WTC11 (cell line): ENCODE results near the gene CACNA1B. TPM values are rescaled to one million over a fixed set of nuclear protein-coding genes. Genes with fewer than 3 reads are reported as not detected.
A peak's percentile ranks its signal among the peaks of the same experiment; 100 is the strongest.

Experiments used
- ATAC-seq: fragments of 200-7000 bp; cut with Tn5 transposase; 2 replicates; pipeline ENCODE4 v1.10.0; 2021; ENCODE audit warnings: mild to moderate bottlenecking, moderate library complexity
- CTCF ChIA-PET: fragments of 300-600 bp; sonication (Branson Sonifier 250); formaldehyde crosslinking; loops from one replicate; lab custom pipeline; 2021; ENCODE audit warnings: antibody characterized with exemption; lab: Charles Lee
- POLR2A ChIA-PET: fragments of 350-600 bp; sonication (Branson Sonifier 250); formaldehyde crosslinking; loops from one replicate; lab custom pipeline; 2021; ENCODE audit warnings: antibody characterized with exemption; lab: Charles Lee
- DNase-seq: peaks from one replicate; pipeline ENCODE4 v3.0.0; 2021; ENCODE audit warnings: low spot score
- H3K27ac Mint-ChIP-seq: 2 replicates; pipeline ENCODE4 v1.8.0; 2021; ENCODE audit warnings: mixed read lengths
- H3K27me3 Mint-ChIP-seq: 2 replicates; pipeline ENCODE4 v1.8.0; 2021; ENCODE audit warnings: low read depth, mild to moderate bottlenecking, moderate library complexity, mixed read lengths
- H3K36me3 Mint-ChIP-seq: 2 replicates; pipeline ENCODE4 v1.8.0; 2021; ENCODE audit warnings: mixed read lengths
- H3K4me1 Mint-ChIP-seq: 2 replicates; pipeline ENCODE4 v1.8.0; 2022; ENCODE audit warnings: mixed read lengths
- H3K4me3 Mint-ChIP-seq: 2 replicates; pipeline ENCODE4 v1.8.0; 2021; ENCODE audit warnings: mild to moderate bottlenecking, moderate library complexity, mixed read lengths
- H3K9me3 Mint-ChIP-seq: 2 replicates; pipeline ENCODE4 v1.8.0; 2021; ENCODE audit warnings: mixed read lengths
- ARID4B ChIP-seq: sonication (generic); formaldehyde crosslinking; IDR thresholded peaks from 2 replicates; pipeline ENCODE4 v1.8.0; 2023; ENCODE audit warnings: missing genetic modification reagents, mild to moderate bottlenecking, borderline replicate concordance
- ATF6 ChIP-seq: sonication (generic); formaldehyde crosslinking; IDR thresholded peaks from 2 replicates; pipeline ENCODE4 v1.8.1; 2023; ENCODE audit warnings: mild to moderate bottlenecking, missing genetic modification reagents
- EMX1 ChIP-seq: fragments of 250-450 bp; sonication (Bioruptor Pico); IDR thresholded peaks from 2 replicates; pipeline ENCODE4 v1.8.0; 2021; ENCODE audit warnings: mild to moderate bottlenecking
- HMGA2 ChIP-seq: fragments of 250-450 bp; sonication (Bioruptor Pico); IDR thresholded peaks from 2 replicates; pipeline ENCODE4 v1.4.0; 2021; ENCODE audit warnings: mild to moderate bottlenecking, moderate library complexity
- IRF2 ChIP-seq: sonication (generic); formaldehyde crosslinking; IDR thresholded peaks from 2 replicates; pipeline ENCODE4 v1.8.0; 2022; ENCODE audit warnings: low read depth, missing genetic modification reagents, borderline replicate concordance
- PRRX2 ChIP-seq: fragments of 250-450 bp; sonication (Bioruptor Pico); IDR thresholded peaks from 2 replicates; pipeline ENCODE4 v1.8.0; 2021; ENCODE audit warnings: mild to moderate bottlenecking
- SMAD3 ChIP-seq: sonication (generic); formaldehyde crosslinking; IDR thresholded peaks from 2 replicates; pipeline ENCODE4 v1.8.0; 2022; ENCODE audit warnings: missing genetic modification reagents, mild to moderate bottlenecking, borderline replicate concordance
- STAT6 ChIP-seq: sonication (generic); formaldehyde crosslinking; conservative IDR thresholded peaks from 2 replicates; pipeline ENCODE4 v1.8.1; 2023; ENCODE audit warnings: mild to moderate bottlenecking, low read depth, missing genetic modification reagents, moderate library complexity
- ZNF281 ChIP-seq: sonication (generic); formaldehyde crosslinking; IDR thresholded peaks from 2 replicates; pipeline ENCODE4 v1.8.0; 2023; ENCODE audit warnings: mild to moderate bottlenecking, missing genetic modification reagents
- total RNA-seq: library from RNA; stranded (reverse); gene quantifications from 3 replicates; pipeline ENCODE4 v1.2.3, GENCODE V29; 2021
- TF ChIP-seq, protein P1 (sequence below): sonication (generic); formaldehyde crosslinking; IDR thresholded peaks from 2 replicates; pipeline ENCODE4 v1.8.1; 2023; ENCODE audit warnings: mild to moderate bottlenecking, missing genetic modification reagents, borderline replicate concordance
- TF ChIP-seq, protein P2 (sequence below): fragments of 250-450 bp; sonication (Bioruptor Pico); IDR thresholded peaks from 2 replicates; pipeline ENCODE4 v1.9.0; 2021; ENCODE audit warnings: mild to moderate bottlenecking, borderline replicate concordance

Gene CACNA1B
- total RNA-seq, 1 experiment from 2014 or later: 8.4 TPM

DNA sequence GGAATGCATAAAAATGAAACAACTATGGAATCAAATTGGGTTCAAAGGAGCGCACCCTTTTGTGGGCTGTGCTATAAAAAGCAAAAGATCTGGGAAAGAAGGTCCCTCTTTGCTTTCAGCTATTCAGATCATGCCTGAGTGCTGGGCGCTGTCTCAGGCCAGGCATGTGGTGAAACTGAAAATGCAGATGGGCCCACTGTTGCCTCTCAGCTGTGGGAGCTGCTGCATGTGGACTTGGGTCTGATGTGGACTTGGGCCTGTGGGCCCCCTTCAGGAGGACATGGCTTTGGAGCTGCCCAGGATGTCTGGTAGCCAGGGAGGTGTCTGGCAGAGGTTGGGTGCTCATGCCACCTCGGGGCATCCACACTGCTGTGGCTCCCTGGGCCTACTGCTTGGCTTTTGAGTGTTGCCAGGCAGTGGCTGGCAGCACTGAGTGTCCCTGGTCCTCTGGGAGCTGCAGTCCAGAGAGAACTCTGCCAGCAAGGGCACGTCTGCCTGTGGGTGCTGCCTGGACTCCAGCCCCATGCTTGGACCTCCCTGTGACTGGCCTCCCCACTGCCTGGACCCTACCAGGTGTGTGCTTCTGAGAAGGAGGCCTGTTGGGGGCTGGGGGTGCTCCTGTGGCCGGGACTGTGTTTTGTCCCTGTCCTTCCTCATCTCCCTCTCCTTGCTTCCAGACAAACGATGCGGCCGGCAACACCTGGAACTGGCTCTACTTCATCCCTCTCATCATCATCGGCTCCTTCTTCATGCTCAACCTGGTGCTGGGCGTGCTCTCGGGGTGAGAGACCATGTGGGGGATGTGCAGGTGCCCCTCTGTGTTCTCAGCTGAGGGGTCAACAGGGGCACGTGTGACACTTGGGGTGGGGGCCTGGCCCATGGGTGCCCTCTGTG lies 74.3 kb downstream of the CACNA1B start (continued):
- TF ChIP-seq ARID4B (CRISPR knock-in tag) (no peak), HMGA2 (no peak), EMX1 (CRISPR knock-in tag) (no peak), PRRX2 (CRISPR knock-in tag) (no peak)
- TF ChIP-seq, protein P1, sequence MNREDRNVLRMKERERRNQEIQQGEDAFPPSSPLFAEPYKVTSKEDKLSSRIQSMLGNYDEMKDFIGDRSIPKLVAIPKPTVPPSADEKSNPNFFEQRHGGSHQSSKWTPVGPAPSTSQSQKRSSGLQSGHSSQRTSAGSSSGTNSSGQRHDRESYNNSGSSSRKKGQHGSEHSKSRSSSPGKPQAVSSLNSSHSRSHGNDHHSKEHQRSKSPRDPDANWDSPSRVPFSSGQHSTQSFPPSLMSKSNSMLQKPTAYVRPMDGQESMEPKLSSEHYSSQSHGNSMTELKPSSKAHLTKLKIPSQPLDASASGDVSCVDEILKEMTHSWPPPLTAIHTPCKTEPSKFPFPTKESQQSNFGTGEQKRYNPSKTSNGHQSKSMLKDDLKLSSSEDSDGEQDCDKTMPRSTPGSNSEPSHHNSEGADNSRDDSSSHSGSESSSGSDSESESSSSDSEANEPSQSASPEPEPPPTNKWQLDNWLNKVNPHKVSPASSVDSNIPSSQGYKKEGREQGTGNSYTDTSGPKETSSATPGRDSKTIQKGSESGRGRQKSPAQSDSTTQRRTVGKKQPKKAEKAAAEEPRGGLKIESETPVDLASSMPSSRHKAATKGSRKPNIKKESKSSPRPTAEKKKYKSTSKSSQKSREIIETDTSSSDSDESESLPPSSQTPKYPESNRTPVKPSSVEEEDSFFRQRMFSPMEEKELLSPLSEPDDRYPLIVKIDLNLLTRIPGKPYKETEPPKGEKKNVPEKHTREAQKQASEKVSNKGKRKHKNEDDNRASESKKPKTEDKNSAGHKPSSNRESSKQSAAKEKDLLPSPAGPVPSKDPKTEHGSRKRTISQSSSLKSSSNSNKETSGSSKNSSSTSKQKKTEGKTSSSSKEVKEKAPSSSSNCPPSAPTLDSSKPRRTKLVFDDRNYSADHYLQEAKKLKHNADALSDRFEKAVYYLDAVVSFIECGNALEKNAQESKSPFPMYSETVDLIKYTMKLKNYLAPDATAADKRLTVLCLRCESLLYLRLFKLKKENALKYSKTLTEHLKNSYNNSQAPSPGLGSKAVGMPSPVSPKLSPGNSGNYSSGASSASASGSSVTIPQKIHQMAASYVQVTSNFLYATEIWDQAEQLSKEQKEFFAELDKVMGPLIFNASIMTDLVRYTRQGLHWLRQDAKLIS: no peak

DNA sequence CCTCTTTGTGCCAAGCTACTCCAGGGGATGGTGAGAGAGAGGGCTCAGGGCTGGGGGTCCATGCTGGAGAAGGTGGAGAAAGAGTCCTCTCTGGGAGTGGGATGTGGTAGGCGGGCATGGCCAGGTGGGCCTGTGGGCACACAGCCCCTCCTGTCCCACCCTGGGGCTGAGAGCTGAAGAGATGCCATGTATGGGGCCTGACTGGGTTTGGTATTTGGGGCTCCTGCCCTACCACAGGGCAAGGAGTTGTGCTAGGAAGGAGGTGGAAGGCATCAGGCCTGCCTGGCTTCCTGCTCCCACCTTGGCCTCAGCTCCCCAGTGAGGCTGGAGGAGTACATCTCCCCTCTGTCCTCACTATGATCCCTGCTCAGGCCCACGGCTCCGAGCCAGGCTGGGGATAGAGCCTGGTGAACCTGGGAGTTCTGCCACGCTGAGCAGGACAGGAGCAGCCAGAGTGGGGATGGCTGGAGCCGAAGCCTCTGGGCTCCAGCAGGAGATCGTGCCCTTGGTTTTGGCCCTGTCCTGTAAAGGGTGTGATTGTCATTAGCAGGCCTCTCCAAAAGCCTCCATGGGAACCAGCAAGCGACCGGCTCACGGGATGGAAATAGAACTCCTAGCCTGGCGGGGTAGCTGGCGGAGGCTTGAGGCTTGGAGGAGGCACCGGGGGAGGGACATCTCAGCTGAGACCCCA lies 75.5 kb downstream of the CACNA1B start:
- CTCF ChIA-PET: interaction anchor here (0.8 kb wide), 1 partner anchor 93 kb away, joined by 3 read pairs; no protein-coding TSS in a partner anchor
- H3K36me3 Mint-ChIP-seq: peaks cover 5% of the 10 kb centered on the region; the same call in 1 of the 2 replicates
- TF ChIP-seq ZNF281 (no peak), STAT6 (no peak), IRF2 (CRISPR knock-in tag) (no peak), ATF6 (CRISPR knock-in tag) (no peak), SMAD3 (CRISPR knock-in tag) (no peak)
- TF ChIP-seq, protein P2, sequence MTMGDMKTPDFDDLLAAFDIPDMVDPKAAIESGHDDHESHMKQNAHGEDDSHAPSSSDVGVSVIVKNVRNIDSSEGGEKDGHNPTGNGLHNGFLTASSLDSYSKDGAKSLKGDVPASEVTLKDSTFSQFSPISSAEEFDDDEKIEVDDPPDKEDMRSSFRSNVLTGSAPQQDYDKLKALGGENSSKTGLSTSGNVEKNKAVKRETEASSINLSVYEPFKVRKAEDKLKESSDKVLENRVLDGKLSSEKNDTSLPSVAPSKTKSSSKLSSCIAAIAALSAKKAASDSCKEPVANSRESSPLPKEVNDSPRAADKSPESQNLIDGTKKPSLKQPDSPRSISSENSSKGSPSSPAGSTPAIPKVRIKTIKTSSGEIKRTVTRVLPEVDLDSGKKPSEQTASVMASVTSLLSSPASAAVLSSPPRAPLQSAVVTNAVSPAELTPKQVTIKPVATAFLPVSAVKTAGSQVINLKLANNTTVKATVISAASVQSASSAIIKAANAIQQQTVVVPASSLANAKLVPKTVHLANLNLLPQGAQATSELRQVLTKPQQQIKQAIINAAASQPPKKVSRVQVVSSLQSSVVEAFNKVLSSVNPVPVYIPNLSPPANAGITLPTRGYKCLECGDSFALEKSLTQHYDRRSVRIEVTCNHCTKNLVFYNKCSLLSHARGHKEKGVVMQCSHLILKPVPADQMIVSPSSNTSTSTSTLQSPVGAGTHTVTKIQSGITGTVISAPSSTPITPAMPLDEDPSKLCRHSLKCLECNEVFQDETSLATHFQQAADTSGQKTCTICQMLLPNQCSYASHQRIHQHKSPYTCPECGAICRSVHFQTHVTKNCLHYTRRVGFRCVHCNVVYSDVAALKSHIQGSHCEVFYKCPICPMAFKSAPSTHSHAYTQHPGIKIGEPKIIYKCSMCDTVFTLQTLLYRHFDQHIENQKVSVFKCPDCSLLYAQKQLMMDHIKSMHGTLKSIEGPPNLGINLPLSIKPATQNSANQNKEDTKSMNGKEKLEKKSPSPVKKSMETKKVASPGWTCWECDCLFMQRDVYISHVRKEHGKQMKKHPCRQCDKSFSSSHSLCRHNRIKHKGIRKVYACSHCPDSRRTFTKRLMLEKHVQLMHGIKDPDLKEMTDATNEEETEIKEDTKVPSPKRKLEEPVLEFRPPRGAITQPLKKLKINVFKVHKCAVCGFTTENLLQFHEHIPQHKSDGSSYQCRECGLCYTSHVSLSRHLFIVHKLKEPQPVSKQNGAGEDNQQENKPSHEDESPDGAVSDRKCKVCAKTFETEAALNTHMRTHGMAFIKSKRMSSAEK (CRISPR knock-in tag): no peak

More for the DNA sequence above, 75.5 kb downstream of the CACNA1B start:
- H3K9me3 Mint-ChIP-seq: no peaks in the 10 kb centered on the region
- no peak overlapping the region for H3K4me3 Mint-ChIP-seq
- H3K27ac Mint-ChIP-seq: 0 out of 2 replicates have a peak overlapping the region, but pooled peaks have one; percentile 32
- H3K27me3 Mint-ChIP-seq: no peaks in the 10 kb centered on the region
- no peaks in the 10 kb centered on the region for H3K4me1 Mint-ChIP-seq
- ATAC-seq (no peak), DNase-seq (no peak)
- POLR2A ChIA-PET: no interaction called here
